SK-N-SH (cell line): Measurements from ENCODE around the gene LCOR. TPM values are rescaled to one million over a fixed set of nuclear protein-coding genes. Genes with fewer than 3 reads are reported as not detected.

Experiments
- CTCF ChIA-PET: fragments of 300-600, 350-600 bp; formaldehyde crosslinking; extraction: SDS; loops from one replicate; lab custom pipeline; 2021; lab: Yijun Ruan, JAX
- POLR2A ChIA-PET: fragments of 350-600 bp; sonication (Branson Sonifier 250); formaldehyde crosslinking; extraction: SDS; loops from one replicate; lab custom pipeline; 2020; ENCODE audit warnings: antibody characterized with exemption, inconsistent platforms; lab: Yijun Ruan, JAX
- DNase-seq: peaks from one replicate; pipeline ENCODE4 v3.0.0; 2012
- H2AFZ ChIP-seq: fragments of 200-600 bp; sonication (generic); 2 replicates; pipeline ENCODE4 v1.8.1; 2016; ENCODE audit warnings: antibody characterized with exemption, mild to moderate bottlenecking, low read depth
- H3F3A ChIP-seq: fragments of 200-600 bp; sonication (generic); replicated peaks from 2 replicates; pipeline ENCODE3; 2016; ENCODE audit warnings: antibody characterized with exemption, mild to moderate bottlenecking; ENCODE audit not compliant: insufficient read depth
- H3K27ac ChIP-seq, 2 experiments: fragments of 200-500 bp in 1 of 2; fragments of 200-600 bp in 1 of 2; sonication (Bioruptor generic) in 1 of 2; sonication (generic), shearing (Covaris generic) in 1 of 2; 2 replicates each; pipeline versions ENCODE4 v1.5.1 to v1.6.1; 2014 to 2016; ENCODE audit warnings: low read depth in 2 of 2, inconsistent platforms in 1 of 2, low read length in 1 of 2, mild to moderate bottlenecking in 1 of 2, mixed read lengths in 1 of 2
- H3K27me3 ChIP-seq: fragments of 200-600 bp; sonication (generic), shearing (Covaris generic); 2 replicates; pipeline ENCODE4 v1.6.1; 2016; ENCODE audit warnings: mixed run types; ENCODE audit not compliant: insufficient read depth
- H3K36me3 ChIP-seq, 2 experiments: fragments of 200-500 bp in 1 of 2; fragments of 200-600 bp in 1 of 2; sonication (Bioruptor generic) in 1 of 2; sonication (generic) in 1 of 2; replicated peaks in 1 of 2; 2 replicates each; pipeline versions ENCODE3 to v1.5.1; 2014 to 2016; ENCODE audit warnings: low read length in 1 of 2, mild to moderate bottlenecking in 1 of 2; ENCODE audit not compliant: insufficient read depth in 2 of 2, control insufficient read depth in 1 of 2
- H3K4me1 ChIP-seq, 2 experiments: fragments of 200-500 bp in 1 of 2; fragments of 200-600 bp in 1 of 2; sonication (Bioruptor generic) in 1 of 2; sonication (generic), shearing (Covaris generic) in 1 of 2; 2 replicates each; pipeline versions ENCODE4 v1.5.1 to v1.6.1; 2014 to 2016; ENCODE audit warnings: low read depth in 1 of 2, low read length in 1 of 2, mixed run types in 1 of 2; ENCODE audit not compliant: insufficient read depth in 2 of 2, control insufficient read depth in 1 of 2
- H3K4me2 ChIP-seq: fragments of 200-600 bp; sonication (generic), shearing (Covaris generic); 2 replicates; pipeline ENCODE4 v1.6.1; 2017; ENCODE audit warnings: mixed run types
- H3K4me3 ChIP-seq, 2 experiments: fragments of 200-500 bp in 1 of 2; fragments of 200-600 bp in 1 of 2; sonication (Bioruptor generic) in 1 of 2; sonication (generic), shearing (Covaris generic) in 1 of 2; 2 replicates each; pipeline versions ENCODE4 v1.5.1 to v1.8.1; 2014 to 2016; ENCODE audit warnings: low read depth in 2 of 2, inconsistent platforms in 1 of 2, low read length in 1 of 2, mild to moderate bottlenecking in 1 of 2, mixed read lengths in 1 of 2, moderate library complexity in 1 of 2
- H3K79me2 ChIP-seq: fragments of 200-600 bp; sonication (generic); 2 replicates; pipeline ENCODE4 v1.8.1; 2017; ENCODE audit warnings: mild to moderate bottlenecking; ENCODE audit not compliant: insufficient read depth
- H3K9ac ChIP-seq: fragments of 200-600 bp; sonication (generic); 2 replicates; pipeline ENCODE4 v1.6.1; 2017; ENCODE audit warnings: mixed run types
- H3K9me2 ChIP-seq: fragments of 200-600 bp; sonication (generic); 2 replicates; pipeline ENCODE4 v1.6.1; 2017; ENCODE audit warnings: mixed run types
- H3K9me3 ChIP-seq: fragments of 200-600 bp; sonication (generic); 2 replicates; pipeline ENCODE4 v1.6.1; 2017; ENCODE audit warnings: mixed run types, mild to moderate bottlenecking, moderate library complexity
- H4K20me1 ChIP-seq: fragments of 200-600 bp; sonication (generic); 2 replicates; pipeline ENCODE4 v1.6.1; 2017; ENCODE audit warnings: mild to moderate bottlenecking, mixed run types; ENCODE audit not compliant: insufficient read depth
- EZH2phosphoT487 ChIP-seq: fragments of 200-600 bp; sonication (generic); IDR thresholded peaks from 2 replicates; pipeline ENCODE4 v1.6.1; 2017; ENCODE audit warnings: low read depth, mixed run types, mild to moderate bottlenecking, antibody characterized with exemption, moderate library complexity, borderline replicate concordance
- JUND ChIP-seq: IDR thresholded peaks from 2 replicates; pipeline ENCODE4 v1.4.0; 2012
- MEF2A ChIP-seq: IDR thresholded peaks from 2 replicates; pipeline ENCODE4 v1.4.0; 2012; ENCODE audit warnings: low read depth, borderline replicate concordance
- NFIC ChIP-seq: IDR thresholded peaks from 2 replicates; pipeline ENCODE4 v1.4.0; 2012; ENCODE audit warnings: borderline replicate concordance
- POLR2AphosphoS5 ChIP-seq: IDR thresholded peaks from 2 replicates; pipeline ENCODE4 v1.6.1; 2012; ENCODE audit warnings: low read depth, low read length
- RAD21 ChIP-seq: IDR thresholded peaks from 2 replicates; pipeline ENCODE4 v1.6.1; 2012; ENCODE audit warnings: mild to moderate bottlenecking, low read length
- REST ChIP-seq: IDR thresholded peaks from 2 replicates; pipeline ENCODE4 v1.6.1; 2012; ENCODE audit warnings: mild to moderate bottlenecking, low read depth, low read length, moderate library complexity
- RFX5 ChIP-seq: IDR thresholded peaks from 2 replicates; pipeline ENCODE4 v1.6.1; 2012; ENCODE audit warnings: mild to moderate bottlenecking, improper control_type of control experiment, low read length
- SMC3 ChIP-seq: IDR thresholded peaks from 2 replicates; pipeline ENCODE4 v1.6.1; 2012; ENCODE audit warnings: low read depth, low read length, improper control_type of control experiment
- TAF1 ChIP-seq: IDR thresholded peaks from 2 replicates; pipeline ENCODE4 v1.6.1; 2012; ENCODE audit warnings: low read depth, mild to moderate bottlenecking, low read length, moderate library complexity, borderline replicate concordance
- TCF12 ChIP-seq: IDR thresholded peaks from 2 replicates; pipeline ENCODE4 v1.4.0; 2012
- TEAD4 ChIP-seq: IDR thresholded peaks from 2 replicates; pipeline ENCODE4 v1.4.0; 2012; ENCODE audit warnings: mild to moderate bottlenecking, borderline replicate concordance; ENCODE audit not compliant: insufficient read depth
- USF1 ChIP-seq: IDR thresholded peaks from 2 replicates; pipeline ENCODE4 v1.4.0; 2012; ENCODE audit warnings: low read depth, borderline replicate concordance
- USF2 ChIP-seq: fragments of 150-350 bp; IDR thresholded peaks from 2 replicates; pipeline ENCODE4 v1.6.1; 2017; ENCODE audit warnings: antibody characterized with exemption, low read length, low read depth, borderline replicate concordance
- WGBS: methylation state at CpG from one replicate; pipeline ENCODE4 v1.1.6; 2017; ENCODE audit warnings: low lambda C conversion rate; 5-methylcytosine and 5-hydroxymethylcytosine counted together
- polyA plus RNA-seq, 3 experiments: library from polyadenylated mRNA; depleted of rRNA; stranded (reverse); fragments of >200 nt; gene quantifications; 2 replicates each; pipeline ENCODE4 v1.2.3, GENCODE V29; 2012

The LCOR gene
- polyA plus RNA-seq, 1 of the 3 experiments (the other 2 are of a cell fraction): 1.9 TPM

GRCh38 chr10:96902117-96902516, 70.0 kb downstream of the LCOR start:
- Histone ChIP-seq H3K79me2 (peaks cover 100% of the 10 kb centered on the region), H4K20me1 (peaks cover 79% of the 10 kb centered on the region), H3K4me2 (no peak overlapping the region), H3K9ac (no peak overlapping the region), H2AFZ (no peak overlapping the region), H3F3A (peaks cover 5% of the 10 kb centered on the region), H3K27ac (no peak overlapping the region), H3K4me1 (peaks cover 3 to 4% of the 10 kb centered on the region in 2 experiments; a peak in 1 of 4 replicates), H3K4me3 (no peak overlapping the region), H3K9me3 (no peaks in the 10 kb centered on the region), H3K9me2 (0 out of 2 replicates have a peak, but pooled peaks cover 2% of the 10 kb centered on the region), H3K36me3 (peaks cover 0 to 9% of the 10 kb centered on the region in 2 experiments), H3K27me3 (no peaks in the 10 kb centered on the region)
- 94% methylated on average over 1 of the region's 1 CpG for WGBS
- ChIA-PET CTCF (interaction anchor here (0.6 kb wide), 1 partner anchor 22 kb away, joined by 3 read pairs; no protein-coding TSS in a partner anchor), POLR2A (no interaction called here)
- no peak for DNase-seq
- no peak for TF ChIP-seq JUND
- TF ChIP-seq TAF1: no peak
- no peak for TF ChIP-seq TCF12
- no peak for TF ChIP-seq MEF2A
- TF ChIP-seq TEAD4: no peak
- no peak for TF ChIP-seq USF1
- no peak for TF ChIP-seq EZH2phosphoT487
- TF ChIP-seq RAD21: no peak
- TF ChIP-seq POLR2AphosphoS5: no peak
- TF ChIP-seq RFX5: no peak
- no peak for TF ChIP-seq SMC3
- no peak for TF ChIP-seq REST
- no peak for TF ChIP-seq NFIC
- no peak for TF ChIP-seq USF2
- TF ChIP-seq, all 33 proteins: peak for 0
